Measurements from ENCODE around the gene MC2R. TPM values are rescaled to one million over a fixed set of nuclear protein-coding genes. Genes with fewer than 3 reads are reported as not detected.

The MC2R gene
- total RNA-seq, 1 donor from 2014 or later, result not detected

- H3K4me1 Mint-ChIP-seq (ENCODE audit: unreplicated experiment), result no peaks in the 10 kb centered on the region
- no peak overlapping the region for H3K27ac Mint-ChIP-seq
- no peak overlapping the region for H3K4me3 Mint-ChIP-seq
- H3K36me3 Mint-ChIP-seq, result no peaks in the 10 kb centered on the region
- H3K9me3 Mint-ChIP-seq, result no peaks in the 10 kb centered on the region
- H3K27me3 Mint-ChIP-seq, result no peaks in the 10 kb centered on the region
- TF ChIP-seq CTCF (conservative IDR thresholded peaks at IDR 0.05), result no peak
- DNase-seq (ENCODE audit: extremely low spot score, unreplicated experiment), result no peak
Measured at GRCh38 chr18:13916559-13916958, 1.2 kb upstream of the MC2R start.

- no peaks in the 10 kb centered on the region for H3K9me3 Mint-ChIP-seq
- no peak for TF ChIP-seq CTCF (conservative IDR thresholded peaks at IDR 0.05)
- no peaks in the 10 kb centered on the region for H3K27me3 Mint-ChIP-seq
- H3K27ac Mint-ChIP-seq, result no peak overlapping the region
- H3K4me1 Mint-ChIP-seq (ENCODE audit: unreplicated experiment), result no peaks in the 10 kb centered on the region
- no peaks in the 10 kb centered on the region for H3K36me3 Mint-ChIP-seq
- no peak overlapping the region for H3K4me3 Mint-ChIP-seq
- DNase-seq (ENCODE audit: extremely low spot score, unreplicated experiment), result no peak
Measured at GRCh38 chr18:13915995-13916431, 677 bp upstream of the MC2R start.

GRCh38 chr18:13914756-13915155 is 580 bp downstream of the MC2R start:
- Mint-ChIP-seq H3K4me3 (no peak overlapping the region), H3K27ac (no peak overlapping the region), H3K27me3 (no peaks in the 10 kb centered on the region), H3K9me3 (no peaks in the 10 kb centered on the region), H3K36me3 (no peaks in the 10 kb centered on the region), H3K4me1 (ENCODE audit: unreplicated experiment) (no peaks in the 10 kb centered on the region)
- no peak for DNase-seq (ENCODE audit: extremely low spot score, unreplicated experiment)
- TF ChIP-seq CTCF (conservative IDR thresholded peaks at IDR 0.05), result no peak

- no peaks in the 10 kb centered on the region for H3K9me3 Mint-ChIP-seq
- no peak for DNase-seq (ENCODE audit: extremely low spot score, unreplicated experiment)
- no peaks in the 10 kb centered on the region for H3K36me3 Mint-ChIP-seq
- H3K4me1 Mint-ChIP-seq (ENCODE audit: unreplicated experiment), result no peaks in the 10 kb centered on the region
- no peaks in the 10 kb centered on the region for H3K27me3 Mint-ChIP-seq
- no peak for TF ChIP-seq CTCF (conservative IDR thresholded peaks at IDR 0.05)
- H3K4me3 Mint-ChIP-seq, result no peak overlapping the region
- no peak overlapping the region for H3K27ac Mint-ChIP-seq
Measured at GRCh38 chr18:13914170-13914569, 1.2 kb downstream of the MC2R start.

GRCh38 chr18:13913205-13913604 is 2.1 kb downstream of the MC2R start:
- Mint-ChIP-seq H3K27ac (no peak overlapping the region), H3K36me3 (no peaks in the 10 kb centered on the region), H3K9me3 (no peaks in the 10 kb centered on the region), H3K4me3 (no peak overlapping the region), H3K27me3 (no peaks in the 10 kb centered on the region), H3K4me1 (ENCODE audit: unreplicated experiment) (no peaks in the 10 kb centered on the region)
- no peak for TF ChIP-seq CTCF (conservative IDR thresholded peaks at IDR 0.05)
- DNase-seq (ENCODE audit: extremely low spot score, unreplicated experiment), result no peak

GRCh38 chr18:13912601-13913000 is 2.7 kb downstream of the MC2R start:
- no peak for TF ChIP-seq CTCF (conservative IDR thresholded peaks at IDR 0.05)
- Mint-ChIP-seq H3K9me3 (no peaks in the 10 kb centered on the region), H3K27me3 (no peaks in the 10 kb centered on the region), H3K27ac (no peak overlapping the region), H3K4me3 (no peak overlapping the region), H3K36me3 (no peaks in the 10 kb centered on the region), H3K4me1 (ENCODE audit: unreplicated experiment) (no peaks in the 10 kb centered on the region)
- no peak for DNase-seq (ENCODE audit: extremely low spot score, unreplicated experiment)

Data from type B pancreatic cell (in vitro differentiated cells).